ENCODE results near the gene CSPG4.
"Not testable (repeated sequence)": the region's sequence is repeated elsewhere in the genome, so short reads cannot be mapped to it uniquely, and the experiment has no call there.

DNA sequence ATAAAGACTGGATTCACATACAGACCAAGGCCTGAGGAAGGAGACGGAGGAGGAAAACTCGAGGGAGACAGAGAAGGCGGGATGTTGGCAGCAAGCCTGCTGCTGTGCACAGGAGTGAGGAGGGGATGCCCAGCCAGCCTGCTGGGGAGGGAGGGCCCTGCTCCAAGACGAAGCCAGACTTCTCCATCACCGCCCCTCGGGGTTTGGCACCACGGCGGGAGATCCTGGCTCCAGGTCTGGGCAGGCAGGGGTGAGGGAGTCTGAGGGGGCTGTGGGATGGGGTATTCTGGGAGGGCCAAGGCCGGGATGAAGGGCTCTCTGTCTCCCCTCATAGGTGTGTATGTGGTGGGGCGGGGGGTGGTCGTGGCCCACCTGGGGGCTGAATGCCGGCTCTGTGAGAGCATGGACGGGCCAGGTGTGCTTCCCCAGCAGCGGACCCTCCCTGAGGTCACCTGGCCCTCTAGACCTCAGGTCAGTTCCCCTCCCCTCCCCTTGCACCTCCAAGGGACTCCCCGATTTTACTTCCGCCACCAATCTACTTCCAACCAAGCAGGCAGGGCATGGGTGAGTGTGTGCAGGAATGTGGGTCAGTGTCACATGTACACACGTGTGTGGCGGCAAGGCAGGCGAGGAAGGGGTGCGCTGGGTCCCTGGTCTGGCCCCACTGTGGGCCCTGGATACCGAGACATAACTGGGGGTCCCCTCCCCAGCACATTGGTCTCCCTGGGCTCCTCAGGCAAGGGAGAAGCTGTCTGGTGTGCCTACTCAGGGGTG is 14.5 kb downstream of the CSPG4 start:
- TF ChIP-seq, protein P1, sequence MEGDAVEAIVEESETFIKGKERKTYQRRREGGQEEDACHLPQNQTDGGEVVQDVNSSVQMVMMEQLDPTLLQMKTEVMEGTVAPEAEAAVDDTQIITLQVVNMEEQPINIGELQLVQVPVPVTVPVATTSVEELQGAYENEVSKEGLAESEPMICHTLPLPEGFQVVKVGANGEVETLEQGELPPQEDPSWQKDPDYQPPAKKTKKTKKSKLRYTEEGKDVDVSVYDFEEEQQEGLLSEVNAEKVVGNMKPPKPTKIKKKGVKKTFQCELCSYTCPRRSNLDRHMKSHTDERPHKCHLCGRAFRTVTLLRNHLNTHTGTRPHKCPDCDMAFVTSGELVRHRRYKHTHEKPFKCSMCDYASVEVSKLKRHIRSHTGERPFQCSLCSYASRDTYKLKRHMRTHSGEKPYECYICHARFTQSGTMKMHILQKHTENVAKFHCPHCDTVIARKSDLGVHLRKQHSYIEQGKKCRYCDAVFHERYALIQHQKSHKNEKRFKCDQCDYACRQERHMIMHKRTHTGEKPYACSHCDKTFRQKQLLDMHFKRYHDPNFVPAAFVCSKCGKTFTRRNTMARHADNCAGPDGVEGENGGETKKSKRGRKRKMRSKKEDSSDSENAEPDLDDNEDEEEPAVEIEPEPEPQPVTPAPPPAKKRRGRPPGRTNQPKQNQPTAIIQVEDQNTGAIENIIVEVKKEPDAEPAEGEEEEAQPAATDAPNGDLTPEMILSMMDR (IDR thresholded peaks at IDR 0.05): not testable (repeated sequence)
- TF ChIP-seq POLR2AphosphoS5, POLR2A (IDR thresholded peaks at IDR 0.05): not testable (repeated sequence)
